Esophagus squamous epithelium (tissue), 5 donors: ENCODE measurements around the gene RNASE4. TPM values are rescaled to one million over a fixed set of nuclear protein-coding genes. Genes with fewer than 3 reads are reported as not detected.
"Not testable (repeated sequence)": the region's sequence is repeated elsewhere in the genome, so short reads cannot be mapped to it uniquely, and the experiment has no call there.

ENCODE experiments used
- DNase-seq: peaks from one replicate; lab custom pipeline; 2025; lab: John Stamatoyannopoulos, UW
- H3K27ac ChIP-seq, 4 donors: fragments of 200-600 bp; sonication (generic); one replicate each; pipeline ENCODE4 v1.5.1; 2016 to 2019; ENCODE audit warnings: mild to moderate bottlenecking in 1 of 4
- H3K27me3 ChIP-seq, 4 donors: fragments of 200-600 bp; sonication (generic); 1 replicate in 3 of 4; 2 replicates in 1 of 4; pipeline versions ENCODE4 v1.5.1 to v1.6.0; 2017 to 2021; ENCODE audit warnings: antibody characterized with exemption in 1 of 4
- H3K36me3 ChIP-seq, 3 donors: fragments of 200-600 bp; sonication (generic); one replicate each; pipeline ENCODE4 v1.5.1; 2016 to 2019
- H3K4me1 ChIP-seq, 3 donors: fragments of 200-600 bp; sonication (generic); one replicate each; pipeline ENCODE4 v1.5.1; 2017 to 2019
- H3K4me3 ChIP-seq, 4 donors: fragments of 200-600 bp; sonication (generic); 1 replicate in 3 of 4; 2 replicates in 1 of 4; pipeline ENCODE4 v1.5.1; 2016 to 2019; ENCODE audit warnings: mild to moderate bottlenecking in 2 of 4, moderate library complexity in 1 of 4
- H3K9me3 ChIP-seq, 3 donors: fragments of 200-600 bp; sonication (generic); one replicate each; pipeline ENCODE4 v1.5.1; 2016 to 2019
- POLR2A ChIP-seq, 4 donors: fragments of 450-650 bp; IDR thresholded peaks; one replicate each; pipeline ENCODE4 v1.6.1; 2017; ENCODE audit warnings: antibody characterized with exemption in 4 of 4, mild to moderate bottlenecking in 4 of 4, moderate library complexity in 3 of 4
- WGBS, 2 donors: methylation state at CpG; one replicate each; pipeline ENCODE4 v1.1.5; 2018; 5-methylcytosine and 5-hydroxymethylcytosine counted together
- intact Hi-C: fragments of 100-400 bp; cut with DNase I; formaldehyde crosslinking; loops from one replicate; pipeline ENCODE4 v1.15.0; 2022
- total RNA-seq, 4 donors: library from RNA; depleted of rRNA; stranded (reverse); fragments of >200 nt; gene quantifications; one replicate each; pipeline ENCODE4 v1.1.0, GENCODE V29; 2016
- TF ChIP-seq, protein P1 (sequence below), 6 experiments: fragments of 450-650 bp in 4 of 6; fragments of 200-600 bp in 2 of 6; sonication (generic) in 2 of 6; IDR thresholded peaks; one replicate each; pipeline ENCODE4 v1.5.1; 2016 to 2019; ENCODE audit warnings: antibody characterized with exemption in 6 of 6, mild to moderate bottlenecking in 4 of 6, moderate library complexity in 4 of 6
- donor health status: DM: yes; HTN: yes; CAD: no.

The RNASE4 gene
- total RNA-seq, 4 donors from 2014 or later: 4.0 to 73.1 (median 19.5) TPM

DNA sequence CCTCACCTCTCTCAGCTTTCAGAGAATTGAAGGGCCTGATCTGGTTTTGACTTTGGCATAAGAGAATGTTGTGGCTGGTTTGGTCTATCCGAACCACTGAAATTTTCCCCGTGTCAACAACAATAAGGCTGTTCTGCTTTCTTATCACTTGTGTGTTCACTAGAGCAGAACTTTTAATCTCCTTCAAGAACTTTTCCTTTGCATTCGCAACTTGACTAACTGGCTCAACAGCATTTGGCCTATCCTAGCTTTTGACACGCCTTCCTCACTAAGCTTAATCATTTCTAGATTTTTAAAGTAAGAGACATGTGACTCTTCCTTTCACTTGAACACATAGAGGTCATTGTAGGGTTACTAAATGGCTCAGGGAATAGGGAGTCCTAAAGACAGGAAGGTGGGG lies 35.4 kb downstream of the RNASE4 start:
- TF ChIP-seq POLR2A (IDR thresholded peaks at IDR 0.05): no peak
- TF ChIP-seq, protein P1, sequence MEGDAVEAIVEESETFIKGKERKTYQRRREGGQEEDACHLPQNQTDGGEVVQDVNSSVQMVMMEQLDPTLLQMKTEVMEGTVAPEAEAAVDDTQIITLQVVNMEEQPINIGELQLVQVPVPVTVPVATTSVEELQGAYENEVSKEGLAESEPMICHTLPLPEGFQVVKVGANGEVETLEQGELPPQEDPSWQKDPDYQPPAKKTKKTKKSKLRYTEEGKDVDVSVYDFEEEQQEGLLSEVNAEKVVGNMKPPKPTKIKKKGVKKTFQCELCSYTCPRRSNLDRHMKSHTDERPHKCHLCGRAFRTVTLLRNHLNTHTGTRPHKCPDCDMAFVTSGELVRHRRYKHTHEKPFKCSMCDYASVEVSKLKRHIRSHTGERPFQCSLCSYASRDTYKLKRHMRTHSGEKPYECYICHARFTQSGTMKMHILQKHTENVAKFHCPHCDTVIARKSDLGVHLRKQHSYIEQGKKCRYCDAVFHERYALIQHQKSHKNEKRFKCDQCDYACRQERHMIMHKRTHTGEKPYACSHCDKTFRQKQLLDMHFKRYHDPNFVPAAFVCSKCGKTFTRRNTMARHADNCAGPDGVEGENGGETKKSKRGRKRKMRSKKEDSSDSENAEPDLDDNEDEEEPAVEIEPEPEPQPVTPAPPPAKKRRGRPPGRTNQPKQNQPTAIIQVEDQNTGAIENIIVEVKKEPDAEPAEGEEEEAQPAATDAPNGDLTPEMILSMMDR (IDR thresholded peaks at IDR 0.05): no peak
- peaks cover 0 to 18% (median 0%) of the 10 kb centered on the region in 4 donors for H3K27me3 ChIP-seq
- no peak overlapping the region for H3K4me3 ChIP-seq
- no peaks in the 10 kb centered on the region for H3K9me3 ChIP-seq
- peak overlapping the region; percentile 22 to 83 (median 72) for H3K27ac ChIP-seq
- WGBS, 2 donors: 32 to 33% methylated on average over 4 of the region's 4 CpGs
- peaks cover 4 to 36% (median 7%) of the 10 kb centered on the region in 3 donors for H3K4me1 ChIP-seq
- no peak for DNase-seq
- H3K36me3 ChIP-seq: no peaks in the 10 kb centered on the region
- intact Hi-C loops: no loop called here

DNA sequence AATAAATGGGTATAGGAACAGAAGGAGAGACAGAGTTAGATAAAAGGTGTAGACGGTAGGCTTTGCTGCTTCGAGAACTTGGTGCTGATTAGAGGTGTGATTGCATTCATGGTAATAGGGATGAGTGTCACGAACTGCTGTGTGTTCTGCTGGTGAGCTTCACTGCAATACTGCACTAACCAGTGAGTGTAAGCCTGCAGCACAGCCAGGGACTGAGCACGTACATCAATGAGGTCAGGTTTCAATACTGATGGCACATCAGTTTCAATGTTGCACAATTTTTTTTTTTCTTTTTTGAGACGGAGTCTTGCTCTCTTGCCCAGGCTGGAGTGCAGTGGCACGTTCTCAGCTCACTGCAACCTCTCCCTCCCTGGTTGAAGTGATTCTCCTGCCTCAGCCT lies 36.4 kb downstream of the RNASE4 start:
- Histone ChIP-seq H3K36me3 (no peaks in the 10 kb centered on the region), H3K4me1 (peaks cover 0 to 26% (median 7%) of the 10 kb centered on the region in 3 donors), H3K4me3 (no peak overlapping the region), H3K9me3 (no peaks in the 10 kb centered on the region), H3K27ac (no peak overlapping the region), H3K27me3 (peaks cover 0 to 26% (median 0%) of the 10 kb centered on the region in 4 donors)
- no peak for TF ChIP-seq POLR2A (IDR thresholded peaks at IDR 0.05)
- TF ChIP-seq, protein P1 (IDR thresholded peaks at IDR 0.05): no peak
- no peak for DNase-seq
- intact Hi-C loops: no loop called here
- WGBS, 2 donors: 74 to 78% methylated on average over 6 of the region's 6 CpGs

DNA sequence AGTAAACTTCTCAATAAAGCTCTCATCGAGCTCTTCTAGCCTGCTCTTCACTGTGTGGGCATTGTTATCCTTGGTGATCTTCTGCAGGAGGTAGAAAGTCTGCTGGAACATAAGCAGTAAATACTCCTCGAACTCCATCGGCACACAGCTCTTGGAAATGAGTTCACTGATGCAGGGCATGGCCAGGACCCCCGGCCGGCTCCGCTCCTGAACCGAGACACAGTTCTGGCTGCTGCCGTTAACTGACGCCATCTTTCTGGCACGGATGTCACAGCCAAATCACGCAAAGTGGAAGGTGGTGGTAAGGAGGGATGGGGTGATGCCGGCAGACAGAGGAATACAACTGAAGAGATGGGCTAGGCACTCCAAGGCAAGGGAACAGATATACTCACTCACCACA lies 37.7 kb downstream of the RNASE4 start:
- Histone ChIP-seq H3K27ac (no peak overlapping the region), H3K36me3 (no peaks in the 10 kb centered on the region), H3K4me1 (peaks cover 0 to 25% (median 7%) of the 10 kb centered on the region in 3 donors), H3K9me3 (no peaks in the 10 kb centered on the region), H3K27me3 (peaks cover 0 to 28% (median 0%) of the 10 kb centered on the region in 4 donors), H3K4me3 (no peak overlapping the region)
- no peak for DNase-seq
- TF ChIP-seq, protein P1 (IDR thresholded peaks at IDR 0.05): no peak
- TF ChIP-seq POLR2A (IDR thresholded peaks at IDR 0.05): no peak
- 69 to 86% methylated on average over 2 to 10 of the region's 12 CpGs for WGBS, 2 donors
- intact Hi-C loops: no loop called here

DNA sequence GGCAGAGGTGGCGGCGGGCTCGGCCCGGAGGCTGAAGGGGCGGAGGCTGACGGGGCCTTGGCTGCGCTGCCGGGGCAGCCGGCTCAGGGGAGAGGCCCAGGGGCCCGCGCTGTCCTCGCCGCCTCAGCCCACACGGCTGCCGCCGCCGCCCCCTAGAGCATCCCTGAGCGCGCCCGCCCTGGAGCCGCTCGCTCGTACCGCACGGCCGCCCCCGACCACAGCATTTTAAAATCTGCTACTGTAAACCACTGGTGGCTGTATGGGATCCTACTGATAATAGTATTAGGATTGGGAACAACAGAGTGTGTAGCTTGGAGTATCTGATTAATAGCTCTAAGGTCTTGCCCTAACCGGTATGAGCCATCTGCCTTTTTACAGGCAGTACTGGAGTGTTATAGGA lies 39.1 kb downstream of the RNASE4 start:
- H3K27me3 ChIP-seq: peaks cover 0 to 28% (median 0%) of the 10 kb centered on the region in 4 donors
- TF ChIP-seq POLR2A (IDR thresholded peaks at IDR 0.05): no peak
- TF ChIP-seq, protein P1 (IDR thresholded peaks at IDR 0.05): no peak
- H3K9me3 ChIP-seq: no peaks in the 10 kb centered on the region
- H3K36me3 ChIP-seq: no peaks in the 10 kb centered on the region
- 45 to 71% methylated on average over 1 to 14 of the region's 28 CpGs for WGBS, 2 donors
- peak overlapping the region in 2 of 4 donors; percentile 10 to 30 for H3K4me3 ChIP-seq
- intact Hi-C loops: no loop called here
- DNase-seq: no peak
- peaks cover 0 to 24% (median 7%) of the 10 kb centered on the region in 3 donors for H3K4me1 ChIP-seq
- no peak overlapping the region for H3K27ac ChIP-seq

DNA sequence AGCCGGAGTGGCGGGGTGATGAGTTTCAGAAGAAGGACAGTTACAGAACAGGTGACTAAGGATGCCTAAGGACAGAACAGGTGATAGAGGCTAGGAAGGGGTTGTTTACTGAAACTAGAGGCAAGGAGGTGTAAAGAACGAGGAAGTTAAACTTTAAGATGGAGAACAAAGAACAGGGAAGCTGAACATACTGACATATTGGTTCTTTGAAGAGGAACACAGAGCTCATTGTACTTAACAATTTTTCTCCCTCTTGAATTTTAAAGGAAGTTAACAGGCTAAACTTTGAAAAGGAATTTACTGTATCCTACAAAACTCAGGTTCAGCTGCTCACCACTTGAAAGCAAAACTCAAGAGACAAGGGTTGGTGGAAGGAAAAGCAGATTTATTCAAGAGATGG lies 41.8 kb downstream of the RNASE4 start:
- H3K9me3 ChIP-seq, H3K4me1 ChIP-seq, intact Hi-C loops, DNase-seq, H3K36me3 ChIP-seq, H3K4me3 ChIP-seq: not testable (repeated sequence)
- 82 to 86% methylated on average over 3 of the region's 3 CpGs for WGBS, 2 donors
- peak overlapping the region in 1 of 4 donors; percentile 42 for H3K27ac ChIP-seq
- peaks cover 0 to 28% (median 0%) of the 10 kb centered on the region in 4 donors for H3K27me3 ChIP-seq

DNA sequence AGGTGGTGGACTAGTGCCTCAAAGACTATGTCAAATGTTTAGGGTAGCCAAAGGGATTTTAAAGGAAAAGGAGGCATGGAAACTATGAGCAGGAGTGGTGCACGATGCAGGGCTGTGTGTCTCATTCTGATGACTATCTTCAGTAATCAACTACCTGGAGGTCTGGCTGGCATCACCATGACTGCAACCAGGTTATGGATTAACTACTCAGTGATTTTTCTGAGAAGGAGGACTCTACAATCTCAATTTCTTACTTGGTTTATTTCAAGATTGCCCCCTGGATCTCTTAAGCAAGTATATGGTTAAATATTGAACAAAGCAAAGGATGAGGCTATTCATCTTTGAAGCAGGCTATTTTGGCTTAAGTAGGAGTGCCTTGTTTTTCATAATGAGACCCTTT lies 42.2 kb downstream of the RNASE4 start:
- WGBS, 2 donors: 88% methylated on average over 1 of the region's 1 CpG
- H3K36me3 ChIP-seq: no peaks in the 10 kb centered on the region
- no peaks in the 10 kb centered on the region for H3K9me3 ChIP-seq
- no peaks in the 10 kb centered on the region for H3K4me1 ChIP-seq
- H3K27me3 ChIP-seq: peaks cover 0 to 28% (median 0%) of the 10 kb centered on the region in 4 donors
- TF ChIP-seq, protein P1 (IDR thresholded peaks at IDR 0.05): no peak
- no peak for TF ChIP-seq POLR2A (IDR thresholded peaks at IDR 0.05)
- DNase-seq: no peak
- H3K4me3 ChIP-seq: no peak overlapping the region
- peak overlapping the region in 1 of 4 donors; percentile 42 for H3K27ac ChIP-seq
- intact Hi-C loops: no loop called here
